Measurements from ENCODE around the gene NXNL1.
A peak's percentile ranks its signal among the peaks of the same experiment; 100 is the strongest.
"Not testable (repeated sequence)": the region's sequence is repeated elsewhere in the genome, so short reads cannot be mapped to it uniquely, and the experiment has no call there.

Gene NXNL1

GRCh38 chr19:17486545-17487240, 26.0 kb upstream of the NXNL1 start:
- no peak for DNase-seq (ENCODE audit: low spot score)

- DNase-seq (ENCODE audit: low spot score) = no peak
Measured at GRCh38 chr19:17484520-17485185, 23.9 kb upstream of the NXNL1 start.

- no peak for DNase-seq (ENCODE audit: low spot score)
Measured at GRCh38 chr19:17483605-17484002, 22.9 kb upstream of the NXNL1 start.

GRCh38 chr19:17482877-17483604, 22.3 kb upstream of the NXNL1 start:
- no peak for DNase-seq (ENCODE audit: low spot score)

DNA sequence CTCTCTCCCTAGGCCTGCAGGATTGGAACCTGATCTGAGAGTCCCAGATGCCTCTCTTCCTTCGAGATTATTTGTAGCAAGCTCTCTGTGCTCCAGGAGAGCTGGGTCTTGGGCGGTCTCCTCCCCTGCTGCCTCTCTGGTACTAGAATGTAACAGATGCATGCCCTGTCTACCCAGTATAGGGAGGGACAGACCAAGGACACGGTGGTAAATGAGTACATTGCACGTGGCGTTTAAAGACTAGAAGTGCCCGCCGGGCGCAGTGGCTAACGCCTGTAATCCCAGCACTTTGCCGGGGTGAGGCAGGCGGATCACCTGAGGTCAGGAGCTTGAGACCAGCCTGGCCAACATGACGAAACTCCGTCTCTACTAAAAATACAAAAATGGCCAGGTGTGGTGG, 21.3 kb upstream of the NXNL1 start:
- DNase-seq (ENCODE audit: low spot score) = no peak

DNA sequence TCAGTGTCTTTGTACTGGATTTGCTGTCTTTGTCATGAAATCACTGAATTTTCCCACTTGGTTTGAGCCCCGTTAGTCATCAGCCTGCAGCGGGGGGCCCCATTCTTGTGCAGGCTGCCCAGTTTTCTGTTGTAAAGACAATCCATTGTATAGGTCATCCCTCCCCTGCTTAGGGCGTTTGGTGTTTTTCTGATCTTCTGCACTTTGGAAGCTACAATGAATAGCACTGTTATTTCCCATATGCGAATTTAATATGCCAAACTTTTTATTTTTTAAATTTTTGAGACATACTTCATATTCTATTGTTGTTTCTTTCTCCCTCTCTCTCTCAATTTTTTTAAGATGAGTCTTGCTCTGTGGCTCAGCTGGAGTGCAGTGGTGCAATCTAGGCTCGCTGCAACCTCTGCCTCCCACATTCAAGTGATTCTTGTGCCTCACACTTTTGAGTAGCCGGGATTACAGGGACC, 18.6 kb upstream of the NXNL1 start:
- DNase-seq (ENCODE audit: low spot score) = no peak

- no peak for DNase-seq (ENCODE audit: low spot score)
Measured at GRCh38 chr19:17475541-17476115, 14.9 kb upstream of the NXNL1 start.

GRCh38 chr19:17475011-17475540, 14.3 kb upstream of the NXNL1 start:
- DNase-seq (ENCODE audit: low spot score) = not testable (repeated sequence)

GRCh38 chr19:17473041-17473440, 12.3 kb upstream of the NXNL1 start:
- no peak for DNase-seq (ENCODE audit: low spot score)

GRCh38 chr19:17471410-17472125, 10.8 kb upstream of the NXNL1 start:
- no peak for DNase-seq (ENCODE audit: low spot score)

DNA sequence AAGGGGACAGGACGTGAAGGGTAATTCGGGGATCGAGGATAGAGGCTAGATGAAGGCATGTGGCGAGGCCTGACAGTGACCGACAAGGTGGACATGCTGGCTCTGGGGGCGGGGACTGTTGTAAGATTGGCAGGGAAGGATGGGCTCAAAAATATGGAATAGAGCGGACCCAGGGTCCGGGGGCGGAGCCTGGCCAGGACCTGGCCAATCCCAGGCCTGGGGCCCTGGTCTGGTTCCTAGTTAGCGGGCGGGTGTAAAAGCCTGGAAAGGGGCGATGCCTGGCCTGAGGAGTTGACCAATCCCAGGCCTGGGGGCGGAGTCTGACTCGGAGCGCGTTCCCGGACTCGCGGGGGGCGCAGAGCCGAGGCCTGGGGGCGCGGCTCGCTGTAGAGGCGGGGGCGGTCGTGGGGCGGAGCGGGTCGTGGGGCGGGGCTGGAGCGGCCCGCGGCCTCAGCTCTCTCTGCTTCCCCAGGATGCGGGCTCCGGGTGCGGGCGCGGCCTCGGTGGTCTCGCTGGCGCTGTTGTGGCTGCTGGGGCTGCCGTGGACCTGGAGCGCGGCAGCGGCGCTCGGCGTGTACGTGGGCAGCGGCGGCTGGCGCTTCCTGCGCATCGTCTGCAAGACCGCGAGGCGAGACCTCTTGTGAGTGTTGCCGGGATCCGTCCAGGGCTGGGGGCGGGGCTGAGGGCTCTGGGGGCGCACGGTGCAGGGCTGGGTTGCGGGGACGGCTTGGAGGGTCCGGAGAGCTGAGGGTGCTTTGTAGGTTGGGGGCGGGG, 9.5 kb upstream of the NXNL1 start, which contains the start of gene SLC27A1:
SLC27A1 (plus strand) TSS at position 457 of the 774 bp plus-strand sequence; CDS start at position 474, 17 bp downstream.
- DNase-seq (ENCODE audit: low spot score) = peak; percentile 79

- peak; percentile 69 for DNase-seq (ENCODE audit: low spot score)
Measured at GRCh38 chr19:17469481-17470067, 8.8 kb upstream of the NXNL1 start.

GRCh38 chr19:17469092-17469480, 8.4 kb upstream of the NXNL1 start:
- no peak for DNase-seq (ENCODE audit: low spot score)

DNA sequence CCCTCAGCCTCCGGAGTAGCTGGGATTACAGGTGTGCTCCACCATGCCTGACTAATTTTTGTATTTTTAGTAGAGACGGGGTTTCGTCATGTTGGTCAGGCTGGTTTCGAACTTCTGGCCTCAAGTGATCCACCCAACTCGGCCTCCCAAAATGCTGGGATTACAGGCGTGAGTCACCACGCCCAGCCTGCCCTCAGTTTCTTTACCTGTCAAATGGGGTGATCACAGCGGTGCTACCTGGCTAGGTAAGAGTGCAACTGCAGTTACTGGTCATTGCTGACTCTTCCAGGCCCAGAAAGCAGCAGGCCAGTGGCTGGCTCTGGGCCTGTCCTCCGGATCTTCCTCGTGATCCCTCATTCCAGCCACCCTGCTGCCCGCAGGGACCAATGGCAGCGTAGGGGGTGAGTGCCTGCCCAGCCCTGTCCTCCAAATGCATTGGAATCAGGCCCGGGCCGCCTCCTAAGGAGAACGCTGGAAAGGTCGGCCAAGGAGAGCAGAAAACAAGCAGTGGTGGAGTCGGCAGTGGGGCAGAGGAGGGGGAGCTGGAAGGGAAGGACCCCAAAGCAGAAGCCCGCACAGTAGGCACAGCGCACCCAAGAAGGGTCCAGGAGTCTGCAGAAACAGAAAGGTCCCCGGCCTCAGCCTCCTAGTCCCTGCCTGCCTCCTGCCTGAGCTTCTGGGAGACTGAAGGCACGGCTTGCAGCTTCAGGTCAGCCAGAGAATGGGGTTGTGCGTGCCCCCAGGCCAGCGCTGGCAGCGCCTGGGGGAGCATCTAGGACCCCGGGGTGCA, 7.8 kb upstream of the NXNL1 start:
- no peak for DNase-seq (ENCODE audit: low spot score)

GRCh38 chr19:17467471-17468301, 7.0 kb upstream of the NXNL1 start:
- no peak for DNase-seq (ENCODE audit: low spot score)

DNA sequence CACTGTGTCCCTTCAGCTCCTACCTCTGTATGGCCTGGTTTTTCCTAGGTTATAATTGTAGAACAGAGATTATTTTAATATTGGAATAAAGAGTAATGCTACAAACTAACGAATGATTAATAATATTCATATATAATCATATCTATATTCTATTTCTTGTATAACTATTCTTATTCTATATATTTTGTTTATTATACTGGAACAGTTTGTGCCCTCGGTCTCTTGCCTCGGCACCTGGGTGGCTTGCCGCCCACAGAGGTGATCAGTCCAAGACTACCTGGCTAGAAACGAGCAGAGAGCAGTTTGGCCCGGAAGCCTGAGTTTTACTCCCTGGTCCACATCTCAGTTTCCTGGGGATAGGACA, 5.7 kb upstream of the NXNL1 start:
- DNase-seq (ENCODE audit: low spot score) = no peak

DNA sequence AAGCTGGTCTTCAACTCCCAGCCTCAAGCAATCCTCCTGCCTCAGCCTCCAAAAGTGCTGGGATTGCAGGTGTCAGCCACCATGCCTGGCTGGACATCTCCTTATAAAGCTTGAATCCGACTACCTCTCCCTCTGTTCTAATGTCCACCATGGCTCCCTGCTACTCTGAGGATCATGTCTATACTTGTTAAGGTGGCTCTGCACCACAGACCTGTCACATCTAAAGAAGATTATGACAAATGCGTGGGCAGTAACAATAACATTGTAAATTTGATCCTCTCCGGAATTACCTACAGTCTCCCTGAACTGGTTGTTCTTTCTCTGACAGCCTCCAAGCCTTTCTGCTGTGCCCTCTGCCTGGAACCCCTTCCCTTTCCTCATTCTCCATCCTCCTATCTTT, 1.8 kb downstream of the NXNL1 start:
- DNase-seq (ENCODE audit: low spot score) = no peak

GRCh38 chr19:17457616-17458015, 3.1 kb downstream of the NXNL1 start:
- no peak for DNase-seq (ENCODE audit: low spot score)

DNA sequence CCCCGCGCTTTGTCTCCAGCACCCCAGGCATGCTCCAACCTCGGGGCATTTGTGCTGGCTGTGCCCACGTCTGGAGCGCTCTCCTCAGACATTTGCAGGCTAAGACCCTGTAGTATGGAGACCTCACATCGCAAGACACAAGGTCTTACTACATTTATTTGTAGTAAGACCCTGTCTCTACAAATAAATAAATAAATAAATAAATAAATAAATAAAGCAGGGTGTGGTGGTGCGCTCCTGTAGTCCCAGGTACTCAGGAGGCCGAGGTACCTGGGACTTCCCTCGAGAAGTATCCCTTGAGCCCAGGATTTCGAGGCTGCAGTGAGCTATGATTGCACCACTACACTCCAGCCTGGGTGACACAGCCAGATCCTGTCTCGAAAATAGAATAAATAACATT, 4.6 kb downstream of the NXNL1 start:
- DNase-seq (ENCODE audit: low spot score) = no peak
